ENCODE results near the gene ACSL6. TPM values are rescaled to one million over a fixed set of nuclear protein-coding genes. Genes with fewer than 3 reads are reported as not detected.

ACSL6 gene
- total and polyA plus RNA-seq, 10 of the 15 experiments (the other 5 are each of a cell fraction or from before 2014, with no cell fraction given): 0.06 to 0.53 TPM; not detected in 8

GRCh38 chr5:131999441-132000240, 11.8 kb downstream of the ACSL6 start (continued):
- TF ChIP-seq CHD2 (IDR thresholded peaks at IDR 0.05; ENCODE audit: borderline replicate concordance, low read depth, low read length) (no peak), CEBPZ (IDR thresholded peaks at IDR 0.05; ENCODE audit: low read depth, low read length) (no peak), CREM (IDR thresholded peaks at IDR 0.05; ENCODE audit: low read depth) (no peak), ZNF687 (IDR thresholded peaks at IDR 0.05) (no peak), TARDBP (IDR thresholded peaks at IDR 0.05; ENCODE audit: borderline replicate concordance) (no peak)
